HG02763 (cell line): Measurements from ENCODE around the gene CSGALNACT2.

ENCODE experiments used
- ATAC-seq: cut with Tn5 transposase; IDR thresholded peaks from one replicate; pipeline ENCODE4 v1.9.1; 2021; ENCODE audit warnings: mild to moderate bottlenecking, moderate library complexity; ENCODE audit not compliant: unreplicated experiment

The CSGALNACT2 gene

DNA sequence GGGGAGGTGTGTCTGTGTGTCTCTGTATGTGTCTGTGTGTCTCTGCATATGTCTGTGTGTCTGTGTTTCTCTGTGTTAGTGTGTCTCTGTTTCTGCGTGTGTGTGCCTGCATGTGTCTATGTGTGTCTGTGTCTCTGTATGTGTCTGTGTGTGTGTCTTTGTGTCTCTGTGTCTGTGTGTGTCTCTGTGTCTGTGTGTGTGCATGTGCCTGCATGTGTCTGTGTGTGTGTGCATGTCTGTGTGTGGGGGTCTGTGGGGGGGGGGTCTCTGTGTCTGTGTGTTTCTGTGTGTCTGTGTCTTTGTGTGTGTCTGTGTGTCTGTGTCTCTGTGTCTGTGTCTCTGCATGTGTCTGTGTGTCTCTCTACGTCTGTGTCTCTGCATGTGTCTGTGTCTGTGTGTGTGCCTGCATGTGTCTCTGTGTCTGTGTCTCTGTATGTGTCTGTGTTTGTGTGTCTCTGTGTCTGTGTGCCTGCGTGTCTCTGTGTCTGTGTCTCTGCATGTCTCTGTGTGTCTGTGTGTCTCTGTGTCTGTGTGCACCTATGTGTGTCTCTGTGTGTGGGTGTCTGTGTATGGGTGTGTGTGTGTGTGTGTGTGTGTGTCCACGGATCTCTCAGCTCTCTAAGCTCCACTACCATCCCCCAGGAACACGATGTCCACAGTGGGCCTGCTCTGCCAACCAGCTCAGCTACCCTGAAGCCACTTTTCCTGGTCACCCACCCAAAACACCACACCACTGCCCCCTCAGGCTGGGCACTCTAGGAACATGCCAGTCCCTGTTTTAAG is 87.0 kb downstream of the CSGALNACT2 start:
- no peak for ATAC-seq

DNA sequence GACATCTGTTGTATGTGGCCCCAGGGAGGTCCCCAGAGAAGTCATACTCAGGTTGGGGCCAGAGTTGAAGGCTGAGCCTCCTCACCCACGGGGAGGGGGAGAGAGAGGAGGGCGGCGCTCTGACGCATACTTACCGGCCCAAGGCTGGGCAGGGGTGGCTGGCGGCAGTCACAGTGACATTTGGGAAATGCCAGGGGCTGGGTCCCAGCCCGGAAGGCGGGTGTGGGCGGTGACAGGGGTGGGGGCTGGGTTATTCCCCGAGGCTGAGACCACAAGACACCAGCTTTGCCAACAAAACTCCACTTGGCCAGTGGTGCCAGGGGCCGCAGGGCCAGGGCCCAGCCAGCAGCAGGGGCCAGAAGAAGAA is 87.5 kb downstream of the CSGALNACT2 start:
- no peak for ATAC-seq

DNA sequence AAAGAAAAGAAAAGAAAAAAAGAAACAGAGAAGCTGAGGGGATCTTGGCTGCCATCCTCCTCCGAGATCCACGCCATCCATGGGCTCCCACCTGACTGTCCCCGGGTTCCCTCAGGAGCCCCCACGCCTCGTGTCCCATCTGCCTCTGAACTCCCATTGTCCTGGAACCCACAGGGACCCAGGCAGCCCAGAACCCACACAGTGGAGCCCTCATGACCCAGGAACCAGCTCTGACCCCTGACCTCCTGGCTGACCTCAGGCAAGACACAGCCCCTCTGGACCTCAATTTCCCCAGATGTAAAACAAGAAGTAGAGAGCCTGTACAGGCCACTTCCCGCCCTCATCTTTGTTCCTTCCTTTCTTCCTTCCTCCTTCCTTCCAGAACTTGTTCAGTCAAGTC is 88.2 kb downstream of the CSGALNACT2 start:
- no peak for ATAC-seq

DNA sequence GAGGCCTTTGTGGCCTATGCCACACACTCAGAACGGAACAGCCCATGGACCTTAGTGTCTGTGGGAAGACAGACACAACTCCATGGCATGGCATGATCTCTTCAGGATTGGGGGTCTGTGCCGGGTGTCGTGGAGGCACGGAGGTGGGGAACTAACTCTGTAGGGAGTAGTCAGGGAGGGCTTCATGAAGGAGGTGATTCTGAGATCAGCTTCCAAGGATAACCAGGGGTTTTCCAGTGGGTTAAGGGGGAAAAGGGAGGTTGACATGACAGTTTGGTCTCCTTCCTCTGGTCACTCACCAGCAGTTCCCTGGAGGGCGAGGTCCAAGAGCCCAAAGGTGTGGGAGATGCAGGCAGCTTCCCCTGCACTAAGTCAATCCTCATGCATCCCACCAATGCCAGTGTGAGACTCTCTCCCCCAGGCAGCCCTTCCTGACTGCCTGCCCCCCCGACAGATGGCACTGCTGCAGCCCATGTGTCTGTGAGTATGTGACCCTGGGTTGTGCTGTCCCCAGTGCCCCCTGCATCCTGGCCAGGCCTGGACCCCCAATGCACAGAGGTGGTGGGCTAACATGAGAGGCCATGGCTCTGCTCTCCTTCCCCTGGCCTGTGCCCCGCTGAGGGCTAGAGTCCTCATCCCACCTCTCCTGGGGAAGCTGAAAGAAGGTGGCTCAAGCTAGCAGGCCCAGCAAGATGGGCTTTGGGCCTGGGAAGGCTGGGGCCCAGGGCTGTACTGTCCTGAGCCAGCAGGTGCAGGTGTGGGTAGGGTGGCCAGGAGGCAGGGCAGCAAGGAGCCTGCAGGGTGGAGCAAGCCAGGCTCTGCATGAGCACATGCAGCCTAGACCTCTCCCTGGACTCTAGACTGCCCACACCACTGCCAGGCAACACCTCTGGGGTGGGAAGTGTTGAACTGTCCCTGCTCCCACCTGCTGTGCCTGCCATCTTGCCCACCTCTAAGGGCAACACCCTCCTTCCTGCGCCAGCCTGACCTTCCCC is 88.9 kb downstream of the CSGALNACT2 start:
- ATAC-seq, result no peak

DNA sequence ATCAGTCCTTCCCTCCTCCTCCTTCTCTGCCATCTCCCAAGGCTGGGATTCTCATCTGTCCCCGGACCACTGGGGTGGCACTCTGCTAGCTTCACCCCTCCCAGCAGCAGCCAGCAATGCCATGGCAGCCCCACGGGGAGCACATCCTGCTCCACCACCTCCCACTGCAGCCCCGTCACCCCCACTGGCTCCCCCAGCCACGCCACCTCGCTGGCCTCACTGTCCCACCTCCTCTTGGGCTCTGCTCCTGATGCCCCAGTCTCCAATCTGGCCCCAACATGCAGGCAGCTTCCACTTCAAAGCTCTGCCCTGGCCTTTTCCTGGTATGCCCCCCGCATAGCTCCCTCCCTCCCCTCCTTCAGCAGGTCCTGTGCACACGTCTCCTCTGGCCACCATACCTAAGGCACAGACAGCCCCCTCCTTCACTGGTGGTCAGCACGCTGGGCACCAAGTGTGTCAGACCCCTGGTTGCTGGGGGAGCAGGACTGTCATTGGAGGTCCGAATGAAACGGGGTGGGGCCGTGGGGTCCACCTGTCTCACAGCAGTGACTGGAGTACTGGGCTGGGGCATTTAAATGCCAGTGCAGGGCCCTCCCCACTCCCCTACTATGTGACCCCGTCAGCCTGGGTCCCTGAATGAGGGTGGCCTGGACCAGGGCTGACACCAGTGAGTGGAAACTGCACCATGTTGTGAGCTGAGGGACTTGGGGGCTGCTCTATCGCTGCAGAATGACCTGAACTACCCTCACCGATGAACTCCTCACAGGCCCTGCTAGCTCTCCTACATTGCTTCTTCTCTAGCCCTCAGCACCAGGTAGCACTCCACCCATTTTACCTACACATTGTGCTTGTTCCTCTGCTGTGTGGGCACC is 89.9 kb downstream of the CSGALNACT2 start:
- ATAC-seq, result no peak

DNA sequence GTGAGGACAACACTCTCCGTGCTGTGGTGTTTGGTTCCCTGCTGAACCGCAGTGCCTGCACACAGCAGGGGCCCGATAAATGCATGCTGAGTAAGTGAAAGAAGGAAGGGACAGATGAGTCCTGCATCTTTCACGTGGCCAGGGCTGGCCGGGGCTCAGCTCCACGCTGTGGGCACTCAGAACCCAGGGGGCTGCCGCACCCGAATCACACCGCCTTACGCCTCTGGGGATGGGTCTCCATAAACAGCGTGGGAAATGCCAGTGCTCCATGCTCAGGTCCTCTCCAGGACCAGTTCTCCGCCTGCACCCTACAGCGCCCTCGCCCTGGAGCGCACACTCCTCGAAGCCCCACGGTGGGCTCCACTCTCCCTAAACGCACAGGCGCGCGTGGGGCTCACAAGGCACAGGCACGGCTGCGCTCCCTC is 90.5 kb downstream of the CSGALNACT2 start:
- ATAC-seq, result no peak

DNA sequence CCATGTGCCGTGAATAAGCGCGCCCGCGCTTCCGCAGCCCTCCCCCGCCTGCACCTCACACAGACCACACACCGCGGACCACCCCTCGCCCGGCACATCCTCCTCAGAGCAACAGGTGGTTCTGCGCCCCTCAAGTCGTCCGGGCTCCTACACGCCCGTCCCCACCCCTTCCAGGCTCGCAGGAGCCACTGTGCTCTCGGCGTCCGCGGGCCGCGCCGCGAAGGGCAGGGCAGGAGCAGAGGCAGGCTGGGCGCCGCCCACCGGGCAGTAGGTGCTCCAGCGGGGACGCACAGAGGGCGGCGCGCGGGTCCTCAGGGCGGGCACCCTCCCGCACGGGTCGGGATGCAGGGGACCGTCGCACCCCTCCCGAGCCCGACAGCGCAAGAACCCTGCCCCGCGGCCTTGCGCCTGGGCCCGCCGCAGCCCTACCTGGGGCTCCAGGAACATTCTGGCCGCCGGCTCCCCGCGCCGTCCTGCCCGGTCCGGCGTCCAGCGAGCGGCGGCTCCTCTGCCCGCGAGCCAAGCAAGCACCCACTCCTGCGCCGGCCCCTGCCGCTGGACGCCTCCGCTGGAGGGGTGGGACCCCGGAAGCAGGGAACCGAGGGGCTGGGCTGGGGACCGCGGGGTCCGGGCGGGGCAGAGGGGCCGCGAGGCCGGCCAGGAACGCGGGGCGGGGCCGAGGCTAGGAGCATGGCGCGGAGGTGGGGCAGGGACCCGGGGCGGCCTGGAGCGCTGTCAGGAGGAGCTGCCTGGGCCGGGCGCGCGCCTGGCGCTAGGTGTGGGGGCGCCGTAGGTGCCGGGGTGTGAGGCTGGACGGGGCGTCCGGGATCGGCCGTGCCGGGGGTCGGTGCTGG is 91.2 kb downstream of the CSGALNACT2 start:
- no peak for ATAC-seq

DNA sequence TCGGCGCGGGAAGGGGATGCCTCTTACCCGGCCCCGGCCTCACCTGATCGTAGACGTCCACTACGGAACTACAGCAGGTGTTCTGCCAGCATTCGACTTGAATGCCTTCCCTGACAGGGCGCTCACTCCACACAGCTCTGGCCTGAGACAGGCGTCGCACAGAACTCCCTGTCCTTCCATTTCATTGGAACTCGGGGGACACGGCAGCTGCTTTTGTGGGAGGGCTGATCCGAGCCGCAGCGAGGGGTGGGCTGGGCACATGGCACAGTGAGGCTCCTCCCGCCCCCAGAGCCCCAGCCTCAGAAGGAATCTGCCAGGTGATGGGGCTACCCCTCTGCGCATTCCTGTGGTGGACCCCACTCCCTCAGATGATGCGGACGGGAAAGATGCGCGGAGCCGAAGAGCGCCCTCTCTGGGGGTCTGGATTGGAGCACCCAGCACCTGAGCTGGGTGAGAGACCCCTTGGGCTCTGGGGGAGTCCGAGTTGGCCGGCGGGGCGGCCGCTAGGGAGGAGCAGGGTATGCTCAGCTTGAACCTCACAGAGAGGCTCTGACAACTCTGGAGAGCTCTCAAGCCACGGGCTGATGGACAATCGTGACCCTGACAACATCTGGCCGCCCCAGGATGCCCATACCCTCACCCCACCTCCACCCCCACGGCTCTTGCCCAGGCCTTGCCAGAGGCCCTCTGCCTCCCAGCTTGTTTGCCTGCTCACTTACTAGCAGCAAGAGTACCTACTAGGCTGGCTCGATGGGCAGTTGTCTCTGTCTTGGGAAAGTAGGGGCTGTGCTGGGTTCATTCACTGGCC is 92.1 kb downstream of the CSGALNACT2 start:
- ATAC-seq, result no peak

DNA sequence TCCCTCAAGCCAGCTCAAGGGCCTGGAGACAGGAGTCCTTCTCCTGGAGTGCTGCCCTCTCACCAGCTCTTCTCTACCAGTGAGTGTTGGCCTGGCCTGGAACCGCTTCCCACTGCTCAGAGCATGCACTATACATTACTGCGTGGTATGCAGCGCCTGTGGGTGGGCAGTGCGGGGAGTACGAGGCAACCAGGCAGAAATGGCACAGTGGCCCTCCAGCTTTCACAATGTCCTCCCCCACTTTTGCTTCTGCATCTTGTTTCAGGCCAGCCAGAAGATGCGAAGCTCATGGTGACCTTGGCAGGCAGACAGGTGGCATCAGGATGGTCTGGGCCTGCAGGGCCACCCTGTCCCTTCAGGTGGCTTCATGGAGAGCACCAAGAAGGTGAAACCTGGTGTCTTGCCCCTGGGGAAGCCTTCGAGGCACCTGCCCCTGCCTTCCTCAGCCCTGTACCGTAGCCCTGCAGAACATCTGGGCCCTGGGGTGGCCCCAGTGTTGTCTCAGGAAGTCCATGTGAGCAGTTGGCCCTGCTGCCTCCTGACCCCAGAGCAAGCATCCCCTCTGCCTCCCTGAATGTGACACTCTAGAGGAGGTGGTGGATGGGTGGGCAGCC is 92.8 kb downstream of the CSGALNACT2 start:
- no peak for ATAC-seq

DNA sequence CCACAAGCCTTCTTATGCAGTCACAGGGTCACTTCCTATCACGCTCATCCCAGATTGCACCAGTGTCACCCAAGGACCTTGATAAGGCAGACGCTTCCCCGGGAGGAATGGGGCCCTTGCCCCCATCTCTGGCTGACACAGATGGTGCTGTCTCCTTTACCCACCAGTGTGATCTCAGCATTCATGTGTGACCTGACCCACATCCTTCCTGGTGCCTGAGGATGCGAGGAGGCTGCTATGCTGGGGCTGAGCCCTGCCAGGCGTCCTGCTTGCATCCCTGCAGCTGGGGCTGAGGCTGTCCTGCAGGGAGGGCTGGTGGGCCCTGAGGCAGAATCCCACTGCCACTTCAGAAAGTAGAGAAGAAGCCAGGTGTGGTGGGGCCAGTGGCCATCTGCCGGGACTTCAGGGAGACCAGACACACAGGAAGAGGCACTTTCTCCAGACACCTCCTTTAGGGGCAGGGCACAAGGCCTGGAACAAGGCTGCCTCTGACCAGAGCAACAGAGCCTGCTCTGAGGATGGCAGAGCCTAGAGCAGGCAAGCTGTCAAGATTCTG is 93.4 kb downstream of the CSGALNACT2 start:
- no peak for ATAC-seq

DNA sequence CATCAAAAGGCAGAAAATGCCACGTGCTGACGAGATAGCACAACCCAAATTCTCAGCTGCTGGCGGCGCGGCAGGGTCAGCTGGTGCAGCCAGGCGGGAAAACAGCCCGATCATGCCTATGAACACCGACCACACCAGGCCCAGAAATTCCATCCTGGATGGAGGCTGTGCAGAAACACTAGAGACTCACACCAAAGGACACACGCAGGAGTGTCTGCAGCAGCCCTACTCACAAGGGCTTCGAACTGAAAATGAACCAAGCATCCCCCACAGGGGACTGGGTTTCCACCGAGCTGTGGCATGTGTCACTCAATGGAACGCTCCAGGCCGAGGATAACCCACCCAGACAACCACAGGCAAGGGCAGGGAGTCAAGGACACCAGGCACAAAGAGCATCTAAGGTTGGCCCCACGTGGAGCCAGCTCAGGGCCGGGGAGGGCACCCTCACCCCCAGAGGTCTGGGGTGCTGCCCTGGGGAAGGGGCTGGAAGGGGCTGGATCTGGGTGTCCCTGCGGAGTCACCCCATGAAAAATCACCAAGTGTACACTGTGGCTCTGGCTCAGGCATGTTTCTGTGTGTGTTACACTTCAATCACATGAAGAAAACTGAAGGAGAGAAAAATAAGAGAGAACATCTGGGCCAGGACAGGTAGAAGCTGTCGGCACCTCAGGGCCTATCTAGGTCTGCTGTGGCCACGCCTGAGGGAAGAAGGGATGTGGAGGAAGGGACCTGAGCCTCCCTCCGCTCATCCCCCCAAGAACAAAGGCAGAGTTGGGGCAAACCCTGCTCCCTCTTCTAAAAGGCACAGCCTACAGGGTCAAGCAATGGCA is 95.6 kb downstream of the CSGALNACT2 start:
- no peak for ATAC-seq

DNA sequence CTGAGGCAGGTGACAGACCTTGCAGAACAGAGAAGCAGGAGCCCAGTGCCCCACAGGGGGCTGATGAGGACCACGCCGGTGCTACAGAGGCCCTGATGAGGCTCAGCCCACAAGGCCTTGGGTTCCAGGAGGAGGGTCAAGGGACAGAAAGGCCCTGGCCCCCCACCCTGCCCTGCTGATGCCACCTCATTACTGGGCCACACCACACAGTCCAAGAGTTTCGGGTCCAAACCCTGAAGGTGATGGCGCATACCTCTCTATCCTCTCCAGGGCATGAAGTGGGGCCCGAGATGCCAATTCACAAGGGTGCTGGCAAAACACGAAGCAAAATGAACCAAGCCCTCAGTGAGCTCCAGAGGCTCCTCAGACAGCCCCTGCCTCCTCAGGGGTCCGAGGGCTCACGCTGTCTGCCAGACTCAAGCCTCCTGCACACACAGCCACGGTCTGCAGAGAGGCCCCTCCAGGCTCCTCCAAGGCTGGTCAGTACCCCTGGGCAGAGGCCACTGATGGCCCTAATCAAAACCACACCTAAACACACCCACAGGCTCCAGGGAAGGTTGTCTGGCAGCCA is 96.3 kb downstream of the CSGALNACT2 start:
- no peak for ATAC-seq
